Measurements from ENCODE around the gene HINFP. TPM values are rescaled to one million over a fixed set of nuclear protein-coding genes. Genes with fewer than 3 reads are reported as not detected.
A peak's percentile ranks its signal among the peaks of the same experiment; 100 is the strongest.
"Not testable (repeated sequence)": the region's sequence is repeated elsewhere in the genome, so short reads cannot be mapped to it uniquely, and the experiment has no call there.

The HINFP gene
- total RNA-seq, 2 donors from 2014 or later = 22.1 to 41.7 TPM

GRCh38 chr11:119100246-119100970 lies 21.0 kb upstream of the HINFP start:
- no peak for TF ChIP-seq POLR2A (IDR thresholded peaks at IDR 0.05)
- peak; percentile 12 for TF ChIP-seq POLR2AphosphoS5 (IDR thresholded peaks at IDR 0.05)
- peak in 2 of 4 experiments; percentile 12 to 31 for TF ChIP-seq CTCF (IDR thresholded peaks at IDR 0.05)
- peak overlapping the region in 1 of 2 donors; percentile 72 for H3K4me3 ChIP-seq
- no peaks in the 10 kb centered on the region for H3K27me3 ChIP-seq (replicated peaks; ENCODE audit: insufficient read depth)
- H3K4me1 ChIP-seq (replicated peaks) = no peaks in the 10 kb centered on the region
- DNase-seq (ENCODE audit: low spot score) = no peak
- no peaks in the 10 kb centered on the region for H3K9me3 ChIP-seq
- intact Hi-C loops (cut with DNase I) = loop anchor here (5.0 kb wide), 1 partner anchor 222 kb away; no protein-coding TSS in a partner anchor
- WGBS = 45% methylated on average over 11 of the region's 11 CpGs
- no peak overlapping the region for H3K27ac ChIP-seq
- peaks cover 0 to 7% of the 10 kb centered on the region in 2 donors for H3K36me3 ChIP-seq

GRCh38 chr11:119100994-119101758 lies 20.2 kb upstream of the HINFP start:
- no peak for TF ChIP-seq POLR2AphosphoS5 (IDR thresholded peaks at IDR 0.05)
- no peak for TF ChIP-seq POLR2A (IDR thresholded peaks at IDR 0.05)
- TF ChIP-seq CTCF (IDR thresholded peaks at IDR 0.05) = peak in 1 of 4 experiments; percentile 5

GRCh38 chr11:119101759-119102423 lies 19.5 kb upstream of the HINFP start, which contains the start of gene DPAGT1:
Gene DPAGT1, minus strand, starts transcription at chr11:119101853. Its CDS starts 198 bp downstream, at chr11:119101655.
- Histone ChIP-seq H3K27ac (peak within 1 kb of the TSS; percentile 87 to 91), H3K4me3 (peak within 1 kb of the TSS; percentile 54 to 72), H3K4me1 (replicated peaks) (no peaks in the 10 kb centered on the region), H3K9me3 (no peaks in the 10 kb centered on the region), H3K36me3 (peaks cover 0 to 7% of the 10 kb centered on the region in 2 donors), H3K27me3 (replicated peaks; ENCODE audit: insufficient read depth) (no peaks in the 10 kb centered on the region)
- intact Hi-C loops (cut with DNase I) = loop anchor here (5.0 kb wide), 1 partner anchor 220 kb away; no protein-coding TSS in a partner anchor
- TF ChIP-seq POLR2A (IDR thresholded peaks at IDR 0.05) (peak; percentile 26), CTCF (IDR thresholded peaks at IDR 0.05) (no peak), POLR2AphosphoS5 (IDR thresholded peaks at IDR 0.05) (peak; percentile 85)
- under 1% methylated on average over 32 of the region's 32 CpGs for WGBS
- DNase-seq (ENCODE audit: low spot score) = peak; percentile 93

More at GRCh38 chr11:119100994-119101758, 20.2 kb upstream of the HINFP start:
- WGBS = 2% methylated on average over 29 of the region's 29 CpGs
- intact Hi-C loops (cut with DNase I) = loop anchor here (5.0 kb wide), 1 partner anchor 221 kb away; no protein-coding TSS in a partner anchor
- Histone ChIP-seq H3K9me3 (no peaks in the 10 kb centered on the region), H3K36me3 (peaks cover 0 to 7% of the 10 kb centered on the region in 2 donors), H3K4me1 (replicated peaks) (no peaks in the 10 kb centered on the region), H3K27me3 (replicated peaks; ENCODE audit: insufficient read depth) (no peaks in the 10 kb centered on the region), H3K27ac (peak overlapping the region; percentile 87 to 91), H3K4me3 (peak overlapping the region; percentile 54 to 72)
- no peak for DNase-seq (ENCODE audit: low spot score)

- Histone ChIP-seq H3K27ac (peak overlapping the region; percentile 87 to 91), H3K4me3 (peak overlapping the region in 1 of 2 donors; percentile 72)
- not testable (repeated sequence) for H3K27me3 ChIP-seq (replicated peaks; ENCODE audit: insufficient read depth); H3K9me3 ChIP-seq; H3K36me3 ChIP-seq; DNase-seq (ENCODE audit: low spot score); H3K4me1 ChIP-seq (replicated peaks)
- 86% methylated on average over 18 of the region's 18 CpGs for WGBS
- intact Hi-C loops (cut with DNase I) = loop anchor here (5.0 kb wide), 1 partner anchor 219 kb away; no protein-coding TSS in a partner anchor
Observed at GRCh38 chr11:119103161-119103664, 18.2 kb upstream of the HINFP start.

All from prostate gland (tissue), 2 donors.